ENCODE data around the gene WNK2. TPM values are rescaled to one million over a fixed set of nuclear protein-coding genes. Genes with fewer than 3 reads are reported as not detected.

Gene WNK2
- total and polyA plus RNA-seq, 2 donors (not counting 3 experiments of a cell fraction or from before 2014, with no cell fraction given): not detected

DNA sequence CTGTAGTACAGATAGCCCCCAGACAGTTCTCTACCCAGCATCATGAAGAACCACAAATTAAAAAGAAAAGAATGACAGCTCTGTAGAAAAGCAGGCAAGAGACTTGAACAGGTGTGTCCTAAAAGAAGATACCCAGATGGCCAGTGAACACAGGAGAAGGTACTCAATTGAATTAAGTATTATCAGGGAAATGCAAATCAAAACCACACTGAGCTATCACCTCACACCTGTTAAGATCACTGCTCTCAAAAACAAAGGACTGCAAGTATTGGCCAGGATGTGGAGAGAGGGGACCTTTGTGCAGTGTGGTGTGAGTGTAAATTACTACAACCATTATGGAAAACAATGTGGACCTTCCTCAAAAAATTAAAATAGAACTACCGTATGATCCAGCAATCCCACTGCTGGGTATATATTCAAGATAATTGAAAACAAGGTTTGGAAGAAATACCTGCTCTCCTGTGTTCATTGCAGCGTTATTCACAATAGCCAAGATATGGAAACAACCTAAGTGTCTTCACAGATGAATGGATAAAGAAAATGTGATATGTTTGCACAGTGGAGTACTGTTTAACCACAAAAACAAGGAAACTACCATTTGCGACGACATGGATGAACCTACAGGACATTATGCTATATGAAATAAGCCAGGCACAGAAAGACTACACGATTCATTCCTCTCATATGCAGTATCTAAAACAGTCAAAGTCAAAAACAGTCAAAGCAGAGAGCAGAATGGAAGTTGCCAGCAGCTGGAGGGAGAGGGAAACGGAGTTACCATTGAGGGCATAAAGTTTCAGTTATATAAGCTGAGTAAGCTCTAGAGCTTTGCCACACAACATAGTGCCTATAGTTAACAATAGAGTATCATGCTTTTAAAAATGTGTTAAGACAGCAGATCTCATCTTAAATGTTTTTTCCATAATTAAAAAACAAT is 102.6 kb downstream of the WNK2 start:
- H3K27ac ChIP-seq (ENCODE audit: insufficient read depth, low read depth, low read length): no peak overlapping the region
- CTCF ChIA-PET: interaction anchor here (1.9 kb wide), 1 partner anchor 18 kb away, joined by 5 read pairs; no protein-coding TSS in a partner anchor
- FAIRE-seq: no peak
- no peak overlapping the region for H3K9ac ChIP-seq (replicated peaks; ENCODE audit: extremely low read depth, insufficient read depth, low read length)
- intact Hi-C loops (cut with micrococcal nuclease): no loop called here
- H3K4me2 ChIP-seq (ENCODE audit: insufficient read depth, low read length): no peak overlapping the region
- H3K27me3 ChIP-seq (ENCODE audit: control insufficient read depth in 2 of 2, insufficient read depth in 2 of 2, low read length in 2 of 2): peaks cover 0 to 2% of the 10 kb centered on the region in 2 experiments
- no peak for DNase-seq (ENCODE audit: low read depth, low spot score)
- H3K9me1 ChIP-seq (replicated peaks; ENCODE audit: control insufficient read depth, extremely low read depth, insufficient read depth, low read length): no peaks in the 10 kb centered on the region
- TF ChIP-seq MYC (IDR thresholded peaks at IDR 0.05; ENCODE audit: low read depth, low read length) (no peak), MAX (IDR thresholded peaks at IDR 0.05; ENCODE audit: insufficient read depth, insufficient read length) (no peak), JUN (IDR thresholded peaks at IDR 0.05; ENCODE audit: borderline replicate concordance, insufficient read depth, insufficient read length, low read depth) (no peak), GATA2 (IDR thresholded peaks at IDR 0.05; ENCODE audit: insufficient read depth, insufficient read length, low read depth, low read length) (no peak), FOS (IDR thresholded peaks at IDR 0.05; ENCODE audit: borderline replicate concordance, insufficient read depth, low read length) (no peak), CTCF (IDR thresholded peaks at IDR 0.05; ENCODE audit: extremely low read depth in 1 of 2, insufficient read depth in 1 of 2, low read depth in 1 of 2, low read length in 2 of 2) (no peak), EZH2 (IDR thresholded peaks at IDR 0.05; ENCODE audit: borderline replicate concordance, low read depth, low read length, severe bottlenecking) (no peak), POLR2A (IDR thresholded peaks at IDR 0.05; ENCODE audit: low read depth, low read length) (no peak), POLR2AphosphoS5 (IDR thresholded peaks at IDR 0.05; ENCODE audit: insufficient read depth, low read depth, low read length) (no peak)
- no peaks in the 10 kb centered on the region for H4K20me1 ChIP-seq (replicated peaks; ENCODE audit: control insufficient read depth, extremely low read depth, insufficient read depth, low read length)
- no peaks in the 10 kb centered on the region for H3K9me3 ChIP-seq (replicated peaks; ENCODE audit: control insufficient read depth, insufficient read depth, low read length)
- no TSS peak for BruUV-seq (replicated peaks)
- H3K79me2 ChIP-seq (ENCODE audit: control insufficient read depth, insufficient read depth, low read length): no peaks in the 10 kb centered on the region
- no peak overlapping the region for H2AFZ ChIP-seq (ENCODE audit: low read depth, low read length)
- no peaks in the 10 kb centered on the region for H3K36me3 ChIP-seq (ENCODE audit: control insufficient read depth in 2 of 2, extremely low read depth in 1 of 2, insufficient read depth in 2 of 2, low read length in 2 of 2)
- no peak overlapping the region for H3K4me3 ChIP-seq (replicated peaks in 1 of 3; ENCODE audit: insufficient read depth in 1 of 3, low read depth in 1 of 3, low read length in 3 of 3)
- POLR2A ChIA-PET: no interaction called here
- dilution Hi-C loops (cut with MboI; ENCODE audit: extremely low pct_ligation_motif_present, low sequenced_read_pairs): no loop called here
- H3K4me1 ChIP-seq (ENCODE audit: control insufficient read depth, extremely low read depth, insufficient read depth, low read length): no peaks in the 10 kb centered on the region

Data from endothelial cell of umbilical vein (primary cell).